ENCODE results near the gene SHBG. TPM values are rescaled to one million over a fixed set of nuclear protein-coding genes. Genes with fewer than 3 reads are reported as not detected.

SHBG gene, protein sequence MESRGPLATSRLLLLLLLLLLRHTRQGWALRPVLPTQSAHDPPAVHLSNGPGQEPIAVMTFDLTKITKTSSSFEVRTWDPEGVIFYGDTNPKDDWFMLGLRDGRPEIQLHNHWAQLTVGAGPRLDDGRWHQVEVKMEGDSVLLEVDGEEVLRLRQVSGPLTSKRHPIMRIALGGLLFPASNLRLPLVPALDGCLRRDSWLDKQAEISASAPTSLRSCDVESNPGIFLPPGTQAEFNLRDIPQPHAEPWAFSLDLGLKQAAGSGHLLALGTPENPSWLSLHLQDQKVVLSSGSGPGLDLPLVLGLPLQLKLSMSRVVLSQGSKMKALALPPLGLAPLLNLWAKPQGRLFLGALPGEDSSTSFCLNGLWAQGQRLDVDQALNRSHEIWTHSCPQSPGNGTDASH
- total RNA-seq = 1 to 10 TPM in 1 of 4 donors, under 1 TPM in 2, not detected in 1; 0.71 to 1.2 (median 0.82) TPM
- 0.57 TPM for polyA plus RNA-seq
- long read RNA-seq, donor 1, partial matches to known transcripts = 0 of 1 reads
- long read RNA-seq, donor 1, other reads (novel, unspliced or antisense) = 1 of 1 reads
- long read RNA-seq, donor 2, partial matches to known transcripts = 0 of 1 reads
- long read RNA-seq, donor 2, other reads (novel, unspliced or antisense) = 1 of 1 reads
- long read RNA-seq, donor 3 = 0 reads
- long read RNA-seq, donor 4 = 0 reads

DNA sequence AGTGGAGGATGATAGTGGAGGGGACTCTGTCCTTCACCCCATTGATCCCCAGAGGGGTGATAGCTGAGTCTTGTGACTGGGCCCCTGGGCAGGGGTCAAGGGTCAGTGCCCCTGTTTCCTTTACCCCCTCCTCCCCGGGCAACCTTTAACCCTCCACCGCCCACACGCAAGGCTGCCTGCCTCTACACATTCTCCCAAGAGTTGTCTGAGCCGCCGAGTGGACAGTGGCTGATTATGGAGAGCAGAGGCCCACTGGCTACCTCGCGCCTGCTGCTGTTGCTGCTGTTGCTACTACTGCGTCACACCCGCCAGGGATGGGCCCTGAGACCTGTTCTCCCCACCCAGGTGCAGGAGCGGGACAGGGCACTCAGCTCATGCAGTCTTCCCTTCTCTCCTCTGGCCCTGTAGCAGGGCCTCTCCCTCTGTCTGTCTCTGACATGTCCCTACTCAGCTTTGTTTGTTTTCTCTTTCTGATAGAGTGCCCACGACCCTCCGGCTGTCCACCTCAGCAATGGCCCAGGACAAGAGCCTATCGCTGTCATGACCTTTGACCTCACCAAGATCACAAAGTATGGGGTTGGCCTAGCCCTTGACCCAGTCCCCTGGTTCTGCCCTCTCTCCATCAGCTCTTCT lies at the start of gene SHBG:
SHBG (plus strand) TSS at position 197 of the 633 bp plus-strand sequence; CDS start at position 235, 38 bp downstream.
- Histone ChIP-seq H3K27me3 (ENCODE audit: control insufficient read depth, insufficient read depth) (no peaks in the 10 kb centered on the region), H3K4me1 (ENCODE audit: control insufficient read depth, insufficient read depth, low read length) (peaks cover 7% of the 10 kb centered on the region), H3K9me3 (ENCODE audit: control insufficient read depth, low read length) (no peaks in the 10 kb centered on the region), H3K27ac (ENCODE audit: low read length) (no peak within 1 kb of the TSS), H3K4me3 (ENCODE audit: low read length) (no peak within 1 kb of the TSS)
- DNase-seq = no peak
- intact Hi-C loops (cut with DNase I) = loop anchor here (5.0 to 10.0 kb wide), 2 partner anchors 55 to 57 kb away; partner anchors contain the start of genes TP53 (in 4 of the 4) and WRAP53 (in 4 of the 4)
- ATAC-seq = no peak
- 72% methylated on average over 13 of the region's 13 CpGs for WGBS

DNA sequence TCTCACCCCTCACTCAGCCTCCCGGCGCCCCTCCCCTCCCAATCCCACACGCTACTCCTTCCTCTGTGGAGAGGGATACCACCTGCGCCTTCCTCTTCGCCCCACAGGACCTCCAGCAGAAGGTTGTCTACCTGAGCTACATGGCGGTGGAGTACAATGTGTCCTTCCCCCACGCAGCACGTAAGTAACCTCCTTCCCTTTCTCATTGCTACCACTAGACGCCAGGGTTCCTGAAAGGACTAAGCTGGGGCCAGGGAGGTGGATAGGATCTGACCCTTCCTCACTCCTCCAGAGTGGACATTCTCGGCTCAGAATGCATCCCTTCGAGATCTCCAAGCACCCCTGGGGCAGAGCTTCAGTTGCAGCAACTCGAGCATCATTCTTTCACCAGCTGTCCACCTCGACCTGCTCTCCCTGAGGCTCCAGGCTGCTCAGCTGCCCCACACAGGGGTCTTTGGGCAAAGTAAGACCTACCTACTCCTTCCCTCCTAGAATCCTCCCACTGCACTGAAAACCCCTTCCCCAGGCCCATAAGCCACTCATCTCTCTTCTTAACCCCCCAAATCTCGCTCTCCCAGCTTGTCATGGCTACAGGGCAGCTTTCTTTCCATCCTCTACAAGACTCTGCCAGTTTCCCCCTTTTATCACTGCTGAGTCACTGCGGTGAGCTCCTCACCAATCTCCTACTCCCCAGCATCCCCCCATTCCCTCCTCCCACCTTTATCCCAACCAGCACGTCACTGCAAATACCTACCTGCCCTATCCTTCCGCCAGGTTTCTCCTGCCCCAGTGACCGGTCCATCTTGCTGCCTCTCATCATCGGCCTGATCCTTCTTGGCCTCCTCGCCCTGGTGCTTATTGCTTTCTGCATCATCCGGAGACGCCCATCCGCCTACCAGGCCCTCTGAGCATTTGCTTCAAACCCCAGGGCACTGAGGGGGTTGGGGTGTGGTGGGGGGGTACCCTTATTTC lies 49.0 kb upstream of the SHBG start:
- DNase-seq (no peak), ATAC-seq (no peak)
- WGBS = 77% methylated on average over 23 of the region's 23 CpGs
- intact Hi-C loops (cut with DNase I) = loop anchor here in 2 of 4 donors (10.0 kb wide), 2 partner anchors 104 to 226 kb away; partner anchors contain the start of genes KCTD11 (in 1 of the 2), TMEM95 (in 1 of the 2), TP53 (in 1 of the 2) and WRAP53 (in 1 of the 2)
- Histone ChIP-seq H3K4me3 (ENCODE audit: low read length) (no peak overlapping the region), H3K9me3 (ENCODE audit: control insufficient read depth, low read length) (no peaks in the 10 kb centered on the region), H3K4me1 (ENCODE audit: control insufficient read depth, insufficient read depth, low read length) (peaks cover 19% of the 10 kb centered on the region), H3K27me3 (ENCODE audit: control insufficient read depth, insufficient read depth) (no peaks in the 10 kb centered on the region), H3K27ac (ENCODE audit: low read length) (peak overlapping the region; percentile 5)

DNA sequence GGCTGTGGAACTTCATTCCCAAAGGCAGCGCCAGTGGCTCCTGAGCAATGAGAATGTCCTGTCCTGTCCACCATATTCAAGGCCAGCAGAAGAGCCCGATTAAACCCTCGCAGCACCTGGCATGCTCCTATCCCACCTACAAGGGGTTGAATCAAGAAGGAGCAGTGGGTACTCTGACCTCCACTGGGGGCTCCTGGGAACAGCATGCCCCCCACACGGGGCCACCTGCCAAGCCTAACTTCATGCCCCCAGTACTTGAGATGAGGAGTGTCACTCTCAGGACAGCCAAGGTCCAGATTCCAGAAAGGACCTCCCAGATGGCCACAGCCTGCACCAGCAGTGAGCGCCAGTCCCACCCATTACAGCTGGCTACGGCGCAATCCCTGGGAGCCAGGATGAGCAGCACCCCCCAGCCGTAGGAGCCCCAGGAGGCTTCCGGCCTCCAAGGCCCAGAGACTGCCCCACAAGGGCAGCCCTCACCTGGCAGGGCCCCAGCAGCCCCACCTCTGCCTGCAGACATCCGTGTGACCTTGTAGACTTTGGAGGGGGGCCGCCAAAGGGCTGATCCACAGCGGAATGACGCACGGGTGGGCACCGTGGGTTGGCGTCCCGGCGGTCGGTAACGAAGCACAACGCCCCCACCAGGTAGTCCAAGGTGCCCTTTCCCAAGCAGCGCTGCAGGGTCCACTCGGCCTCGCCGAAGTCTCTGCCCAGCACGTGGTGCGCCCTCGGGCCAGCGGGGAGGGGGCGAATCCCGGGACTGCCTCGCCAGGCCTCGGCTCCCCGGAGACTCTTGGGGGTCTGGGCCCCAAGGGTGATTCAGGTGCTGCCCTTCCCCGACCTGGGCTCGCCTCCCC lies 47.3 kb upstream of the SHBG start:
- Histone ChIP-seq H3K9me3 (ENCODE audit: control insufficient read depth, low read length) (no peaks in the 10 kb centered on the region), H3K4me1 (ENCODE audit: control insufficient read depth, insufficient read depth, low read length) (peaks cover 19% of the 10 kb centered on the region), H3K27ac (ENCODE audit: low read length) (peak overlapping the region; percentile 73), H3K27me3 (ENCODE audit: control insufficient read depth, insufficient read depth) (no peaks in the 10 kb centered on the region), H3K4me3 (ENCODE audit: low read length) (peak overlapping the region; percentile 3)
- DNase-seq = peak; percentile 50 to 83 (median 78)
- 86% methylated on average over 36 of the region's 36 CpGs for WGBS
- intact Hi-C loops (cut with DNase I) = loop anchor here in 2 of 4 donors (10.0 kb wide), 2 partner anchors 102 to 228 kb away; partner anchors contain the start of genes KCTD11 (in 1 of the 2), TMEM95 (in 1 of the 2), TP53 (in 1 of the 2) and WRAP53 (in 1 of the 2)
- peak in 1 of 2 donors; percentile 0 for ATAC-seq

DNA sequence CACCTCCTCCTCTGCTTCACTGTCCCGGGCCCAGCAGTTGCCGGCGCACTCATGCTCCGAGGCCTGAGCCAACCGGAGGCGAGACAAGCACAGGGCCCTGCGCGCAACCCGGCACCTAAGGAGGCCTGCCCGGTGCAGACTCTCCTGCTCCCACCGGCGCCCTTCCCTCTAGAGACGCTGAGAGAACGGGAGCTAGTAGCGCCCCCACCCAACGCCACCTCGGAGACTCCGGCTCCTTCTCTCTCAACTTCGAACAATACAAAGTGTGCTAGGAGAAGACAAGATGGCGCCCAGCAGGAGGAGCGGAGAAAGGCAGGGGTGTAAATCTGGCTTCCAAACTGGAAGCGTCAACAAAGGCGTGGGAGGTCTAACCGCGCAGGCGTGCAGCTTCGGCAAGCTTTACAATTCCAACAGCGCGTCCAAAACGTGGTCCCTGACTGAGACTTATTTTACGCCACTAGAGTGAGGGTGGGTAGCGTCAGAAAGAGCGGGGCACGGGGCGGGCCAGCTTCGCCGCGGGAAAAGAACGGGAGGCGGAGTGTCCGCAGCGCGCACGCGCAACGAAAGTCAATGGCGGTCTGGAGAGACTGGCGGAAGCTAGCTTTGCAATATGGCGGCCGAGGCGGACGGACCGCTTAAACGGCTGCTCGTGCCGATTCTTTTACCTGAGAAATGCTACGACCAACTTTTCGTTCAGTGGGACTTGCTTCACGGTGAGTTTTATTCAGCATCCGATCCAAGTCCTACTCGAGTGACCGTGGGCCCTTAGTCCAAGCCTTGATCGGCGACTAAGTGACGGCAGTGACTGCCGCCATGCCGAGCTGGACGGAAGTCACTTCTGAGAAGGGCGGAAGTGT lies 46.5 kb upstream of the SHBG start, which contains the start of gene MPDU1:
MPDU1 (plus strand) TSS at position 600 of the 857 bp plus-strand sequence; CDS start at position 611, 11 bp downstream.
- peak within 1 kb of the TSS; percentile 88 for H3K27ac ChIP-seq (ENCODE audit: low read length)
- DNase-seq (peak; percentile 98 to 99 (median 99)), ATAC-seq (peak; percentile 82 to 87)
- 13% methylated on average over 69 of the region's 69 CpGs for WGBS
- peaks cover 19% of the 10 kb centered on the region for H3K4me1 ChIP-seq (ENCODE audit: control insufficient read depth, insufficient read depth, low read length)
- intact Hi-C loops (cut with DNase I) = loop anchor here in 2 of 4 donors (10.0 kb wide), 2 partner anchors 101 to 229 kb away; partner anchors contain the start of genes KCTD11 (in 1 of the 2), TMEM95 (in 1 of the 2), TP53 (in 1 of the 2) and WRAP53 (in 1 of the 2)
- peak within 1 kb of the TSS; percentile 69 for H3K4me3 ChIP-seq (ENCODE audit: low read length)
- no peaks in the 10 kb centered on the region for H3K27me3 ChIP-seq (ENCODE audit: control insufficient read depth, insufficient read depth)
- H3K9me3 ChIP-seq (ENCODE audit: control insufficient read depth, low read length) = no peaks in the 10 kb centered on the region

DNA sequence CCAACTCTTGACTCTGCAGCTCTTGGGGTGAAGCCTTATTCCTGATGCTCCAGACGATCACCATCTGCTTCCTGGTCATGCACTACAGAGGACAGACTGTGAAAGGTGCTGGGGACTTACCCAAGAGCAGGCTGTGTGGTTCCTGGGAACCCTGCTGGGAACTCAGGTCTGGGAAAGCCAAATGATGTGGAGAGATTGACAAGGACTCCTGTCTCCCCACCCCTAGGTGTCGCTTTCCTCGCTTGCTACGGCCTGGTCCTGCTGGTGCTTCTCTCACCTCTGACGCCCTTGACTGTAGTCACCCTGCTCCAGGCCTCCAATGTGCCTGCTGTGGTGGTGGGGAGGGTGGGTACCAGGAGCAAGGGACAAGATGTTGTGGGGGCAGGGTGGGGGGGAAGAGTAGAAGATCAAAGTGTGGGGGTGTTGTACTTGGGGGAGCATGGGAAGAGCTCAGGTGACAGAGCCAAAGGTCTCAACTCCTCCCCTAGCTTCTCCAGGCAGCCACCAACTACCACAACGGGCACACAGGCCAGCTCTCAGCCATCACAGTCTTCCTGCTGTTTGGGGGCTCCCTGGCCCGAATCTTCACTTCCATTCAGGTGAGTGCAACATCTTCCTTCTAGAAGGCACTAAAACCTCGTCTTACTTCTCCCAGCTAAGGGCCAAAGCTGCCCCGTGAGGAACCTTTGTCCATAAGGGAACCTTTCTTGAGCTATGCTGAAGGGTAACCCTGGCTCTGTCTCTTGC lies 43.1 kb upstream of the SHBG start:
- H3K27me3 ChIP-seq (ENCODE audit: control insufficient read depth, insufficient read depth) = no peaks in the 10 kb centered on the region
- DNase-seq = no peak
- no peaks in the 10 kb centered on the region for H3K9me3 ChIP-seq (ENCODE audit: control insufficient read depth, low read length)
- no peak overlapping the region for H3K4me3 ChIP-seq (ENCODE audit: low read length)
- 71% methylated on average over 9 of the region's 9 CpGs for WGBS
- H3K4me1 ChIP-seq (ENCODE audit: control insufficient read depth, insufficient read depth, low read length) = peaks cover 13% of the 10 kb centered on the region
- H3K27ac ChIP-seq (ENCODE audit: low read length) = peak overlapping the region; percentile 55
- ATAC-seq = no peak
- intact Hi-C loops (cut with DNase I) = loop anchor here in 2 of 4 donors (10.0 kb wide), 2 partner anchors 98 to 232 kb away; partner anchors contain the start of genes KCTD11 (in 1 of the 2), TMEM95 (in 1 of the 2), TP53 (in 1 of the 2) and WRAP53 (in 1 of the 2)

DNA sequence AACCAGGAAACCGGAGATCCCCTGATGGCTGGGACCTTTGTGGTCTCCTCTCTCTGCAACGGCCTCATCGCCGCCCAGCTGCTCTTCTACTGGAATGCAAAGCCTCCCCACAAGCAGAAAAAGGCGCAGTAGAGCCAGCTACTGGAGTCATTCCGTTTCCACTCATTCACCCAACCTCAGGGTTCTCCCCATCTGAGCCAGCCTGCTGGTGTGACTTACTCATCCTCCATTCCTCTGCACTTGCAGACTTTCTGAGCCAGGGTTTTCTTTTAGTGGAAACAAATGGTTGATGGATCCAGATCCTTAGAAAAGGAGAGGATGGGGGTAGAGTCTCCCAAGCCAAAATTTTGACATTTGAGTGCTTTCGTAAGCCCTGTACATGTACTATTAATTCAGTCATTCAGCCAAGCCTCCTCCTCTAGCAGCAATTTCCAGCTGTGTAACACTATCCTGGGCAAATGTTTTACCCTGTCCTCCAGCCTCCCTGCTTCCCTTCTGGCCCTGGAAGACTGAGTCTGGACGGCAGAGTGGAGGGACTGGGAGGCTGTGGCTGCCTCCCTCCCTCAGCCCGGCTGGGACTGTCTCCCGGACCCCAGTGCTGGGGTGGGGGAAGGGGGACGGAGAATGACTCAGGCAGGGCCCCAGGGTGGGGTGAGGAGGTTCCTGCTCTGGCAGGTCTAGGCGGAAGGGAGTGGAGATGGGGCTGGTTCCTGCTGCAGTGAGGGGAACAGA lies 42.3 kb upstream of the SHBG start:
- Histone ChIP-seq H3K4me1 (ENCODE audit: control insufficient read depth, insufficient read depth, low read length) (peaks cover 7% of the 10 kb centered on the region), H3K27me3 (ENCODE audit: control insufficient read depth, insufficient read depth) (no peaks in the 10 kb centered on the region), H3K4me3 (ENCODE audit: low read length) (no peak overlapping the region), H3K27ac (ENCODE audit: low read length) (peak overlapping the region; percentile 55), H3K9me3 (ENCODE audit: control insufficient read depth, low read length) (no peaks in the 10 kb centered on the region)
- DNase-seq (no peak), ATAC-seq (no peak)
- 63% methylated on average over 12 of the region's 12 CpGs for WGBS
- intact Hi-C loops (cut with DNase I) = loop anchor here in 2 of 4 donors (10.0 kb wide), 2 partner anchors 97 to 233 kb away; partner anchors contain the start of genes KCTD11 (in 1 of the 2), TMEM95 (in 1 of the 2), TP53 (in 1 of the 2) and WRAP53 (in 1 of the 2)

DNA sequence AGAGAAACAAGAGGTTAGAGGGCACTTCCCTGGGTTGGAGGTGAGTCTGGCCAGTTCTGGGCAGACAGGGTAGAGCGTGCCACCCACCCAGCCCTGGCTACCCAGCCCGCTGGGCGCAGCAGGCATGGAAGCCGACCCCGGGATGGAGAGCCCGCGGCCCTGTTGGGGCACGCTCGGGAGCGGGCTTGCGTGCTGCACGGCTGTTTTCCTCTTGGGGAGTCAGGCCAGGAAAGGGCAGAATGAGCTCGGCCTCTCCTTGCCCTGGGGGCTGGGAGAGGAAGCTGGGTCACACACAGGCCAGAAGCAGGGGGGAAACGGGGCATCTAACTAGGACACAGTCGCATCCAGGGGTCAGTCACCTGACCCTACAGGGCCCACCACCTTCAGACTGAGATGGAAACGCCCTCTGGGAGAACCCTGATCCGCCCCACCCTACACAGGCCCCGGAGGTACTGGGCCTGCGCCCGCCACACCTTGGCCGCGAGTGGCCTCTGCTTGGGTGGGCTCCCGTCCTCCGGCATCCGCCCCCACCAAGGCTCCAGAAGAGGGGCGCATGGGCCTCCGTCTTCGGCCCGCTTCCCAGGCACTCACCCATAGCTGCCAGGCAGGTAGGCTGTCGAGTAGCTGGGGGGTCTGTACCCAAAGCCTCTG lies 41.3 kb upstream of the SHBG start:
- no peaks in the 10 kb centered on the region for H3K27me3 ChIP-seq (ENCODE audit: control insufficient read depth, insufficient read depth)
- no peak overlapping the region for H3K4me3 ChIP-seq (ENCODE audit: low read length)
- no peaks in the 10 kb centered on the region for H3K4me1 ChIP-seq (ENCODE audit: control insufficient read depth, insufficient read depth, low read length)
- 66% methylated on average over 30 of the region's 30 CpGs for WGBS
- no peaks in the 10 kb centered on the region for H3K9me3 ChIP-seq (ENCODE audit: control insufficient read depth, low read length)
- ATAC-seq = peak; percentile 5 to 19
- H3K27ac ChIP-seq (ENCODE audit: low read length) = peak overlapping the region; percentile 26
- DNase-seq = peak in 2 of 3 donors; percentile 61 to 63
- intact Hi-C loops (cut with DNase I) = loop anchor here in 2 of 4 donors (10.0 kb wide), 2 partner anchors 96 to 234 kb away; partner anchors contain the start of genes KCTD11 (in 1 of the 2), TMEM95 (in 1 of the 2), TP53 (in 1 of the 2) and WRAP53 (in 1 of the 2)

Data from right cardiac atrium (tissue), 5 donors.